A673 (cell line): ENCODE measurements around the gene NKX2-8. TPM values are rescaled to one million over a fixed set of nuclear protein-coding genes. Genes with fewer than 3 reads are reported as not detected.

ENCODE experiments used
- Bru-seq: library from RNA; stranded (reverse); fragments of 400-500 nt; gene quantifications from one replicate; lab custom pipeline; 2021; lab: Mats Ljungman, UMichigan
- BruChase-seq, 2 experiments: library from RNA; stranded (reverse); fragments of 400-500 nt; gene quantifications; one replicate each; lab custom pipeline; 2021; lab: Mats Ljungman, UMichigan
- BruUV-seq: library from RNA; stranded (reverse); fragments of 400-500 nt; replicated peaks from 2 replicates; lab custom pipeline; 2021; lab: Mats Ljungman, UMichigan
- CTCF ChIA-PET: fragments of 300-600 bp; sonication (Branson Sonifier 250); formaldehyde crosslinking; loops from one replicate; lab custom pipeline; 2022; ENCODE audit warnings: antibody characterized with exemption; lab: Charles Lee
- POLR2A ChIA-PET: fragments of 300-600 bp; sonication (Branson Sonifier 250); formaldehyde crosslinking; loops from one replicate; lab custom pipeline; 2022; ENCODE audit warnings: antibody characterized with exemption; ENCODE audit not compliant: low non-redundant PET; lab: Charles Lee
- DNase-seq: peaks from one replicate; pipeline ENCODE4 v3.0.0-alpha.2; 2015; ENCODE audit warnings: low spot score
- H3K27ac ChIP-seq: fragments of 200-600 bp; sonication (generic); 2 replicates; pipeline ENCODE4 v1.5.1; 2016; ENCODE audit warnings: mixed run types, low read depth, mild to moderate bottlenecking, mixed read lengths, antibody characterized with exemption, low read length; ENCODE audit not compliant: poor library complexity, severe bottlenecking
- H3K27me3 ChIP-seq: fragments of 200-600 bp; sonication (generic); replicated peaks from 2 replicates; pipeline ENCODE4 v1.6.1; 2017; ENCODE audit warnings: mixed run types, low read depth, mild to moderate bottlenecking, mixed read lengths, antibody characterized with exemption, low read length; ENCODE audit not compliant: insufficient read depth, poor library complexity
- H3K36me3 ChIP-seq: fragments of 200-600 bp; sonication (generic); 2 replicates; pipeline ENCODE4 v1.6.1; 2016; ENCODE audit warnings: mixed run types, mild to moderate bottlenecking, mixed read lengths, antibody characterized with exemption, low read length; ENCODE audit not compliant: insufficient read depth, poor library complexity, severe bottlenecking
- H3K4me1 ChIP-seq: fragments of 200-600 bp; sonication (generic); 2 replicates; pipeline ENCODE4 v1.6.1; 2017; ENCODE audit warnings: mixed run types, mild to moderate bottlenecking, mixed read lengths, antibody characterized with exemption, low read length; ENCODE audit not compliant: insufficient read depth, poor library complexity, severe bottlenecking
- H3K4me3 ChIP-seq: fragments of 200-600 bp; sonication (generic); 2 replicates; pipeline ENCODE4 v1.5.1; 2016; ENCODE audit warnings: low read depth, mixed run types, mild to moderate bottlenecking, mixed read lengths, low read length; ENCODE audit not compliant: poor library complexity, severe bottlenecking
- H3K9me3 ChIP-seq: fragments of 200-600 bp; sonication (generic); 2 replicates; pipeline ENCODE4 v1.6.1; 2016; ENCODE audit warnings: mixed run types, low read depth, mild to moderate bottlenecking, mixed read lengths, antibody characterized with exemption, low read length; ENCODE audit not compliant: poor library complexity, severe bottlenecking
- CTCF ChIP-seq: fragments of 300-800, 200-600 bp; sonication (generic); conservative IDR thresholded peaks from 2 replicates; pipeline ENCODE4 v1.5.1; 2017; ENCODE audit warnings: low read depth, mild to moderate bottlenecking, antibody characterized with exemption, low read length, moderate library complexity, mixed read lengths
- EZH2 ChIP-seq: fragments of 200-600 bp; sonication (generic); IDR thresholded peaks from 2 replicates; pipeline ENCODE4 v1.6.1; 2017; ENCODE audit warnings: borderline replicate concordance, low read depth, mild to moderate bottlenecking, mixed read lengths, antibody characterized with exemption, low read length; ENCODE audit not compliant: poor library complexity, severe bottlenecking
- intact Hi-C: fragments of 100-400 bp; cut with micrococcal nuclease; formaldehyde crosslinking; loops from one replicate; pipeline ENCODE4 v1.10.0; 2022; ENCODE audit not compliant: unreplicated experiment
- long read RNA-seq: library from polyadenylated mRNA; stranded (forward); transcript quantifications from one replicate; pipeline ENCODE4 v2.0.0, GENCODE V29; 2022
- total RNA-seq: library from RNA; stranded (reverse); gene quantifications from 2 replicates; pipeline ENCODE4 v1.2.3, GENCODE V29; 2021

NKX2-8 gene
- total RNA-seq, result not detected in 2 replicates
- Bru-seq, nascent RNA, result not detected
- not detected for BruChase-seq, experiment 1, labeled RNA remaining after a 2-hour chase
- not detected for BruChase-seq, experiment 2, labeled RNA remaining after a 6-hour chase
- long read RNA-seq, result 0 reads

GRCh38 chr14:36582011-36582873, at the start of gene NKX2-8:
Gene NKX2-8, minus strand, starts transcription at chr14:36582614. Its CDS starts 225 bp downstream, at chr14:36582389.
- intact Hi-C loops, result no loop called here
- ChIA-PET CTCF (no interaction called here), POLR2A (no interaction called here)
- Histone ChIP-seq H3K27ac (no peak within 1 kb of the TSS), H3K9me3 (no peaks in the 10 kb centered on the region), H3K36me3 (no peaks in the 10 kb centered on the region), H3K27me3 (peaks cover 54% of the 10 kb centered on the region), H3K4me1 (peaks cover 7% of the 10 kb centered on the region), H3K4me3 (peak within 1 kb of the TSS; percentile 55)
- TF ChIP-seq EZH2, result no peak
- no peak for TF ChIP-seq CTCF
- peak; percentile 21 for DNase-seq
- no TSS peak for BruUV-seq

GRCh38 chr14:36627981-36628380, 45.6 kb upstream of the NKX2-8 start:
- no TSS peak for BruUV-seq

GRCh38 chr14:36626151-36626550, 43.7 kb upstream of the NKX2-8 start:
- TF ChIP-seq EZH2 (no peak), CTCF (no peak)
- H3K4me1 ChIP-seq, result no peaks in the 10 kb centered on the region
- ChIA-PET CTCF (no interaction called here), POLR2A (no interaction called here)
- BruUV-seq, result no TSS peak
- intact Hi-C loops, result no loop called here
- DNase-seq, result no peak
- H3K27me3 ChIP-seq, result no peaks in the 10 kb centered on the region
- no peaks in the 10 kb centered on the region for H3K9me3 ChIP-seq
- H3K36me3 ChIP-seq, result no peaks in the 10 kb centered on the region
- no peak overlapping the region for H3K4me3 ChIP-seq
- no peak overlapping the region for H3K27ac ChIP-seq

More at GRCh38 chr14:36627981-36628380, 45.6 kb upstream of the NKX2-8 start:
- Histone ChIP-seq H3K36me3 (no peaks in the 10 kb centered on the region), H3K4me1 (no peaks in the 10 kb centered on the region), H3K27ac (no peak overlapping the region), H3K4me3 (no peak overlapping the region), H3K27me3 (no peaks in the 10 kb centered on the region), H3K9me3 (no peaks in the 10 kb centered on the region)
- intact Hi-C loops, result no loop called here
- DNase-seq, result no peak
- no peak for TF ChIP-seq CTCF
- TF ChIP-seq EZH2, result no peak
- POLR2A ChIA-PET, result no interaction called here
- CTCF ChIA-PET, result no interaction called here
